HG02840 (cell line): Measurements from ENCODE around the gene STK4.
"Not testable (repeated sequence)": the region's sequence is repeated elsewhere in the genome, so short reads cannot be mapped to it uniquely, and the experiment has no call there.

Experiments used
- ATAC-seq: cut with Tn5 transposase; IDR thresholded peaks from one replicate; pipeline ENCODE4 v1.9.1; 2021; ENCODE audit warnings: mild to moderate bottlenecking, moderate library complexity, moderate number of reproducible peaks; ENCODE audit not compliant: unreplicated experiment, low FRiP score

The STK4 gene

DNA sequence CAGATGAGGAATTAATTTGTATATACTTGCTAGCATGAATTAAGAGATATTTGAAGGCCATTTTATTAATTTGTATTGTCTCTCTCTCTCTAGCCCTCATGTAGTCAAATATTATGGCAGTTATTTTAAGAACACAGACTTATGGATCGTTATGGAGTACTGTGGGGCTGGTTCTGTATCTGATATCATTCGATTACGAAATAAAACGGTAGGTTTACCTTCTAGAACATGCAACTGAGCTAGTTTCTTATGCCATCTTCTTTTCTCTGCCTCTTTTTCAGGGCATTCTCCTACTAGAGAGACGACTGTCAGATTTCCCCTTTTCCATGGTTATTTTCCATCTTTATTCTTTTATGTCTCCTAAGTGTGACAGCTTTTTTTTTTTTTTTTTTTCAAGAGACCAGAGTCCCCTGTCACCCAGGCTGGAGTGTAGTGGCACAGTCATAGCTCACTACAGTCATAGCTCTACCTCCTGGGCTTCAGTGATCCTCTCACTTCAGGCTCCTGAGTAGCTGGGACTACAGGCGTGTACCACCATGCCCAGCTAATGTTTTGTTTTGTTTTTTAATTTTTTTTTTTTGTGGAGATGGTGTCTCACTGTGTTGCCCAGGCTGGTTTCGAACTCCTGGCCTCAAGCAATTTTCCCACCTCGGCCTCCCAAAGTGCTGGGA lies 15.6 kb downstream of the STK4 start:
- no peak for ATAC-seq

- no peak for ATAC-seq
Observed at GRCh38 chr20:44983093-44983674, 16.9 kb downstream of the STK4 start.

DNA sequence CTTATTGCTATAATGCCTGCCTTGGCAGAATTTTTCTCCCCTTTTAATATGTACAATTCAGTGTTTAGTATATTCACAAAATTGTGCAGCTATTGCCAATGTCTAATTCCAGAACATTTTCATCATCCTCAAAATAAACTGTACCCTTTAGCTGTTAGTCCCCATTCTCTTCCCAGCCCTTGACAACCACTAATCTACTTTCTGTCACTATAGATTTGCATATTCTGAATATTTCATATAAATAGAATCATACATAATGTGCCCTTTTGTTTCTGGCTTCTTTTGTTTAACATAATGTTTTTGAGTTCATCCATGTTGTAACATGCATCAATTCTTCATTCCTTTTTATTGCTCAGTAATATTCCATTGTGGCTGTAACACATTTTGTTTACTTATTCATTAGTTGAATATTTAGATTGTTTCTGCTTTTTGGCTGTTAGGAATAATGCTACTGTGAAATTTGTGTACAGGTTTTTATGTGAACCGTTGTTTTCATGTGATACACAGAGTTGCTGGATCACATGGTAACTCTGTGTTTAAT lies 22.4 kb downstream of the STK4 start:
- ATAC-seq: no peak

GRCh38 chr20:44990425-44990824 lies 24.1 kb downstream of the STK4 start:
- no peak for ATAC-seq

DNA sequence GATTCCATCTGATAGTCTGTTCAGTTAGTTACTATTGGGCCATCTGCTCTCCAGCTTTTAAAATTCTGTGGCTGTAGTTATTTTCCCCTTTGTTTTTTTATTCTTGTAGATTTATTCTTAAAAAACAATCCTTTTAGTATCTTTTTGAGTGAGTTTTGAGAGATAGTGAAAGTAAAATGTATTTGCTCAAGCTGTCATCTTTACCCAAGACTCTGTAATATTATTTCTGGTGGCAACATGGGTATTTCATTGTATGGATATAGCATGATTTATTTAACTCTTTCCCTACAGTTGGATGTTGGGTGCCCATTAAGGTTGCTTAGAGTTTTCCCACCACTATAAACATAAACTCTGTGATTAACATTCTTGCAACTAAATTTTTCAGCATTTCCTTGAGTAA lies 24.6 kb downstream of the STK4 start:
- ATAC-seq: no peak

GRCh38 chr20:44993343-44993742 lies 27.0 kb downstream of the STK4 start:
- no peak for ATAC-seq

GRCh38 chr20:44997171-44997570 lies 30.9 kb downstream of the STK4 start:
- ATAC-seq: no peak

- ATAC-seq: no peak
Observed at GRCh38 chr20:44997668-44998067, 31.4 kb downstream of the STK4 start.

DNA sequence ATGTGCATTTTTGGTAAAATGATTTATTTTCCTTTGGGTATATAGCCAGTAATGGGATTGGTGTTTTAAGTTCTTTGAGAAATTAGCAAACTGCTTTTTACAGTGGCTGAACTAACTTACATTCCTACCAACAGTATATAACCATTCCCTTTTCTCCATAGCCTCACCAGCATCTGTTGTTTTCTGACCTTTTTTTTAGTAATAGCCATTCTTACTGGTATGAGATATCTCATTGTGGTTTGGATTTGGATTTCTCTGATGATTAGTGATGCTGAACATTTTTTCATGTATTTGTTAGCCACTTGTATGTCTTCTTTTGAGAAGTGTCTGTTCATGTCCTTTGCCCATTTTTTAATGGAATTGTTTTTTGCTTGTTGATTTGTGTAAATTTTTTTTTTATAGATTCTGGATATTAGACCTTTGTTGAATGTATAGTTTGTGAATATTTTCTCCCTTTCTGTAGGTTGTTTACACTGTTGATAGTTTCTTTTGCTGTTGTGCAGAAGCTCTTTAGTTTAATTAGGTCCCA lies 42.3 kb downstream of the STK4 start:
- ATAC-seq: no peak

DNA sequence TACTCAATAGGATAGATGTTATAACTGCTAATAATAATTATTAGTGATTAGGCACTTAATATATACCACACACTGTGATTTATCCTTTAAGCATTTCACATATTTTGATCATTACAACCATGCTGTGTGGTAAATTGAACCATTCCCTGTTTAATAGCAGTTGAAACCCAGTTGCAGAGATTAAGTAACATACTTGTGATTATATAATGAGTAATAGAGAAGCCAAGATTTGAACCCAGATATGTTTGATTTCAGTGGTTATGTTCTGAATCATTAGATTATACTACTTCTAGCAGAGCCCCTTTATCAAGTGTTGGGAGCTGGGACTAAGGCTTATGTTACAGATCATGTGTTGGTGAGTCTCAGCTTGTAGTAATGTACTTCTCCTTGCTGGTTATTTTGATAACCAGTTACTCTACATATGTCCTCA lies 44.1 kb downstream of the STK4 start:
- no peak for ATAC-seq

DNA sequence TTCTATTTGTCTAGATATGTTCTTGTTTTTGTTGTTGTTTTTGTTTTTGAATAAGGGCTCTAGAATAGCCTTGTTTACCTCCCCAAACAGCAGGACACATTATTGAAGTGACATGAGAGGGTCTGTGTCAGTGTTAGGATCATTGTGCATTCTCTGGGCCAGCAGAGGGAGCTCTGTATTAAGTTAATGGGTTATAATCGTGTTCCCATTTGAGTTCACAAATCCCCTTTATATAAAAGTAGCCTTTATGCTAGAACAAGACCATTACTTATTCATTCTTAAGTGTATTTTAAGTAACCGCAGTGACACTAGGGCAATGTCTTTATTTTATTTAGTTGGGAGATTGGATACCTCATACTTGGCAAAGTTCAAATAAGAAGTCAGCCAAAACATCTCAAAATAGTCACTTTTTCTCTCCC lies 44.8 kb downstream of the STK4 start:
- no peak for ATAC-seq

GRCh38 chr20:45012682-45013302 lies 46.5 kb downstream of the STK4 start:
- no peak for ATAC-seq

GRCh38 chr20:45014131-45014530 lies 47.8 kb downstream of the STK4 start:
- not testable (repeated sequence) for ATAC-seq

DNA sequence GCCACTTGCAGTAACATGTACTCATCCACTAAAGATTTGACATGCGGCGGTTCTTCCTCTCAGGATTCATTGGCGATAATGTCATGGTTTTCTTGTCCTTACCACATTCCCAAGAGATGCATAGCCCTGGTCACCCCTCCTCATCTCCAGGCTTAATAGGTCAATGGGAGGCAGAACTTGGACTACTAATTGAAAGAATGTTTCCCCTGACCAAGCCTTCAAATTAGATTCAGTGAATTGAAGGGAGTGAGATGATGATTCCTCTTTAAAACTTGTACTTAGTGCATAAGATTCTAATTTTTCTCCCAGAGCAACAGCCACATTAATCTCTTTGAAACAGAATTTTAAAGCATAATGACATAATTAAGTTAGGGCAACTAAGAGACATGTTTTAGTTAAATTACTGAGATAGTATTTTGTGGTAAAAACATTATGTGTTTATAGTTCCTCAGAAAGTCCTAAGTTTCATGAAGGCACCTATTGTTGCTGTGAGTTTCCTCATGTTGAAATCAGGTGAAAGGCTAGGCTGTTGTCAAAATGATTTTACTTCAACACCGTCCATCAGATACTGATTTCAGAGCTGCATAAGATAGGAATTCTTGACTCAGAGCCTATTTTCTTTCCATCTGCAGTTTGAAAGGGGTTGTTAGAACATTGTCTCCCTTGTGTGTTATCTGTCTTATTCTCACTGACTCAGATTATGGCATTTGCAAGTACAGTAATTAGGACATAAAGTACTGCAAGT lies 48.5 kb downstream of the STK4 start:
- ATAC-seq: no peak

- no peak for ATAC-seq
Observed at GRCh38 chr20:45016089-45016671, 49.9 kb downstream of the STK4 start.

DNA sequence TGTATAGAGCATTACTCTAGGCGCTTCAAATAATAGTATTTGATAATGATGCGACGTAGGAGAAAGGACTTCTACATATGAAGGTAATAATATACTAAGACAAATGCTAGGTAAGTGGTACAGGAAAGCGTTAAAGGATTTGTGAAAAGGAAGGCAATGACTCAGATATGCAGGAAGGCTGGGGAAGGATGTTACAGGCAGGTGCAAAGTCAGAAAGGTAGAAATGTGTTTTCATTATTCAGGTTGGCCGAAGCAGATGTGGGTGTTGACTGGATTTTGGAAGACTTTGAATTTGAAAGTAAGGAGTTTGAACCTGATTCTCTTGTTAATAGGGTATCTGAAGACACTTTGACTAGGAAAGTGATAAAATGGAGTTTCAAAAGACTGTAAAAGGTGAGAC lies 51.0 kb downstream of the STK4 start:
- ATAC-seq: no peak

DNA sequence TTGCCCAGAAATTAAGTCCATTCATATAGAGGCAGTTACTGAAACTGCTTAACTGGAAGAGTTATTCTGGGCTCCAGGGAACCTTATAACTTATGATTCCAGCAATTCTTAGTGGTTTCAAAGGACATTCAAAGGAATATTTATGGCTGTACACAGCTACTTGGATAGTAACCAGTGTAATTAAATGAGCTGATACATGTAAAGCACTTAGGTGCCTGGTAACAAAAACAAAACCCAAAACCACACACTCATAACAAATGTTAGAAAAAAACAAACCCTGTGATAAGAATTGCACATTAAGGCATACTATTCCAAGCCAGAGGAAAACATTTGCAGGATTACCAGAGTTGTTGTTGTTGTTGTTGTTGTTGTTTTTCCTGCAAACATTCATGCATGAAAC lies 51.5 kb downstream of the STK4 start:
- no peak for ATAC-seq

DNA sequence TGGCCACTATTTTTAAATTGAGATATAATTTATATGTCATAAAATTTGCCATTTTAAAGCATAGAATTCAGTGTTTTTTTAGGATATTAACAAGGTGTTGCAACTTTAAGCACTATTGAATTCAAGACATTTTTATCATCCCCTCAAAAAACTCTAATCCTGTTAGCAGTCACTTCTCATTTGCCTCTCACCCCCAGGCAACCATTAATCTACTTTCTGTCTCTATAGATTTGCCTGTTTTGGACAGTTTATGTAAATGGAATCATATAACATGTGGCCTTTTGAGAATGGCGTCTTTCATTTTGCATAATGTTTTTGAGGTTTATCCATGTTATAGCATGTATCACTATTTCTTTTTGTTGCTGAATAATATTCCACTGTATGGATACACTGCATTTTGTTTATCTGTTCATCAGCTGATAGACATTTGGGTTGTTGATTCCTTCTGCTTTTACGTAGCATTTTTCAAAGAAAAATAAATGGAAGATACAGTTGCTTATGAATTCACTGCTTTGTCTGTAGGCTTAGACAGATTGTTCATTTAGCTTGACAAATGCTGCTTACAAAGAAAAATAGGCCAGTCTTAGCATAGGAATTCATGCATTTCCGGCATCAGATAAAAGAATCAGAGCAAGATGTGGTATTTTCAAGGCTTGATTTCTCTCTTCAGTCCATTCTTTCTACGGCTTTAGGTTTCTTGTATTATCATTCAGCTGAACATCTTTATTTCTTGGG lies 52.9 kb downstream of the STK4 start:
- no peak for ATAC-seq

DNA sequence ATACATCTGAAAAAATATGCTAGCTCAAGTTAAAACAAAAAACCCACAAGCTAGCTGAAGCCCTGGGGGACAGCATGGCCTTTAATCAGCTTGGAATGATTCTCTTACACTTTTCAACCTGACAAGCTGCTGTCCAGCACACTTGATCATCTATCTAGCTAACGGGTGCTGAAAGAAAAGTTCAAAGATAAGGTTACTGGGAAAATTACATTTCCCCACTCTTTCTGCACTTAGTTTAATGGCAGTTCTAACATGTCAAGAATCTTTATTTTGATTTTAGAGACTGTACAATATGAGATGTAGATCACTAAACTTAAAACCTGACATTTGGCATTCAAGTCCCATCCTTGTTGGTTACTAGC lies 53.4 kb downstream of the STK4 start:
- ATAC-seq: no peak
